GM12874 (cell line): Measurements from ENCODE around the gene LILRB3.
"Not testable (repeated sequence)": the region's sequence is repeated elsewhere in the genome, so short reads cannot be mapped to it uniquely, and the experiment has no call there.

Experiments used
- TF ChIP-seq, protein P1 (sequence below): IDR thresholded peaks from 2 replicates; pipeline ENCODE4 v1.5.1; 2011; ENCODE audit warnings: low read depth, mild to moderate bottlenecking, control low read depth, low read length, moderate library complexity; ENCODE audit not compliant: insufficient read depth

LILRB3 gene

DNA sequence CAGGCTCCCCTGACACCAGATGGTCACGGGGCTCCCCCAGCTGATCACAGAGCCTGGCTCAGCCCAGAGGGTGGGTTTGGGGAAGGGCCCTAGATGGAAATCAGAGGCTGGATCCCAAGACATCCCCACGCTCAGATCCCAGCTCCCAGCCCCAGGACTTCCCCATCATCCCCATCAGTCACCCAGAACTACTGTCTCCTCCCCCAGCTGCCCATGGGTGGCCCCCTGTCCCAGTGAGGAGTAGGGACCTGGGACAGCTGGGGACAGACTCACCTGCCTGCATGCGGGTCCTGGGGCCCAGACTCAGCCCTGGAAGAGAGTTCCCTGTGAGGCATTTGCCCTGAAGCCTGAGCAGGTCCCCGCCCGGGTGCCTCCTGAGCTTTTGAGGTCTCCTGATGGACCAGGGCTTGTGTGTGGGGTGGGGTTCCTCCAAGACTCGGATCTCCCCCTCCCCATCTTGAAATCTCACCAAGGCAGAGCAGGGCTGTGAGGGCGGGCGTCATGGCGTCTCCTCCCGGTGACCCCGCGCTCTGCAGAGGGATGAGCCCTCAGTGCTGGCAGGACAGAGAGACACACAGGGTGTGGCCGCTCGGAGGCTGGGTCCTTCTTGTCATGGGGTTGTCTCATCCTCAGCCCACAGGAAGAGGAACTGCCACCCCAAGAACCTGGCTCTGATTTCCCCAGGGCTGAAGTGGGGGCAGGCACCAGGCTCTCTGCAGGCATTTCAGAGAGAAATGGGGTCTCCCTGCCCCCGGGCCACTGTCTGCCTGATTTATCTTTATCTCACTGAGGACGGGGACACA, at the start of gene LILRB3:
LILRB3 (minus strand) TSS at position 534 of the 803 bp plus-strand sequence; CDS start at position 503, 31 bp downstream.
- TF ChIP-seq, protein P1, sequence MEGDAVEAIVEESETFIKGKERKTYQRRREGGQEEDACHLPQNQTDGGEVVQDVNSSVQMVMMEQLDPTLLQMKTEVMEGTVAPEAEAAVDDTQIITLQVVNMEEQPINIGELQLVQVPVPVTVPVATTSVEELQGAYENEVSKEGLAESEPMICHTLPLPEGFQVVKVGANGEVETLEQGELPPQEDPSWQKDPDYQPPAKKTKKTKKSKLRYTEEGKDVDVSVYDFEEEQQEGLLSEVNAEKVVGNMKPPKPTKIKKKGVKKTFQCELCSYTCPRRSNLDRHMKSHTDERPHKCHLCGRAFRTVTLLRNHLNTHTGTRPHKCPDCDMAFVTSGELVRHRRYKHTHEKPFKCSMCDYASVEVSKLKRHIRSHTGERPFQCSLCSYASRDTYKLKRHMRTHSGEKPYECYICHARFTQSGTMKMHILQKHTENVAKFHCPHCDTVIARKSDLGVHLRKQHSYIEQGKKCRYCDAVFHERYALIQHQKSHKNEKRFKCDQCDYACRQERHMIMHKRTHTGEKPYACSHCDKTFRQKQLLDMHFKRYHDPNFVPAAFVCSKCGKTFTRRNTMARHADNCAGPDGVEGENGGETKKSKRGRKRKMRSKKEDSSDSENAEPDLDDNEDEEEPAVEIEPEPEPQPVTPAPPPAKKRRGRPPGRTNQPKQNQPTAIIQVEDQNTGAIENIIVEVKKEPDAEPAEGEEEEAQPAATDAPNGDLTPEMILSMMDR, result not testable (repeated sequence)

DNA sequence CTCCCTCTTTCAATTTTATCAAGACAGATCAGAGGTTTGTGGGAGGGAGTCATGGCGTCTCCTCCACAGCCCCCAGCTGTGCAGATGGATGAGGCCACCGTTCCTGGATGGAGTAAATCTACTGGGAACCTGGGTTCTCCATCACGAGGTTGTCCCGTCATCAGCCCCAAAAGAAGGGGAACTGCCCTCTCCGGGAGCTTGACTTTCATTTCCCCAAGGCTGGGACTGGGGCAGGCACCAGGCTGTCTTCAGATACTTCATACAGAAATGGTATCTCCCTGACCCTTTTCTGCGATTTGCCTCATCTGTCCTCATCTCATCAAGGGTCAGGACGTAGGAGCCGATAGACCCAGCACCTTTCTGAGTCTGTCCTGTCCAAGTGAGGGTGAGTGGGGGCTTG, 48.3 kb upstream of the LILRB3 start:
- TF ChIP-seq, protein P1, result no peak

DNA sequence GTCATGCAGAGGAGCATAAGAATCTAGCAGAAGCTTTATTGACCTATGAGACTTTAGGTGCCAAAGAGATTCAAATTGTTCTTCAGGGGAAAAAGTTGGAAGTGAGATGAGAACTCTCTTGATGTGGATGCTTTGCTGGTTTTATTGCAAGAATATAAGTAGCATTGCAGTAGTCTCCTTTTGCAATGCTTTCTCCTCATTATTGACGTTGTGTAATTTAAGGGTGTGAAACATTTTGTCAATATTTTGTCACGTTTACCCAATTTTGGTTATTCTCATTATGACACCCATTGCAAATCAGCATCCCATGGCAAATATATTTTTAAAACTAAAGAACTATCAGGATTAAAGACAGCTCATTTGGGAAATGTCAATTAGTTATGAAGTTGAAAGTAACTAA, 46.1 kb upstream of the LILRB3 start:
- TF ChIP-seq, protein P1, result no peak

DNA sequence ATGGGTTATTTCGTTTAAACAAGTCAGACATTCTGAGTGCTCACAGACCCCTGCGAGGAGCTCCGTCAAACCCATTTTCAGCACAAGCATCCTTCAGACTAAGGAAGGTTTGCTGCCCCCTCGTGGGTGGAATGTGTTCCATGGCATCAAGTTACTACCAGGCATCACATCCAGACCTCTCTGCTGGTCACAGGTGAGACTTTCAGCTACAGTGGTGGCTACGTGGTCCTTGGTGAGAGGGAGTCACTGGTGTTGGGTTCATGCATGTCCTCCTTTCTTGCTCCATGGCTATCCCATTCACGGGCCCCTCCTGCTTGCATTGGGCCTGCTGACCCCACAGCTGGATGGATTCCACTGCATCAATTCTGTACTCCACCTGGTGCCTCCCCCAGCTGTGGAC, 43.3 kb upstream of the LILRB3 start:
- TF ChIP-seq, protein P1, result peak; percentile 83

DNA sequence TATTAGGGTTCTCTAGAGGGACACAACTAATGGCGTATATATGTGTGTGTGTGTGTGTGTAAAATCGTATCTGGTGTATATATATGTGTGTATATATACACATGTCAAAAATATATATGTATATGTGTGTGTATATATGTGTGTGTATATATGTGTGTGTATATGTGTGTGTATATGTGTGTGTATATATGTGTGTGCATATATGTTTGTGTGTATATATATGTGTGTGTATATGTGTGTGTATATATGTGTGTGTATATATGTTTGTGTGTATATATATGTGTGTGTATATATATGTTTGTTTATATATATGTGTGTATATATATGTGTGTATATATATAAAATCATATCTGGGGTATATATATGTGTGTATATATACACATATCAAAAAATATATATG, 39.7 kb upstream of the LILRB3 start:
- TF ChIP-seq, protein P1, result no peak

DNA sequence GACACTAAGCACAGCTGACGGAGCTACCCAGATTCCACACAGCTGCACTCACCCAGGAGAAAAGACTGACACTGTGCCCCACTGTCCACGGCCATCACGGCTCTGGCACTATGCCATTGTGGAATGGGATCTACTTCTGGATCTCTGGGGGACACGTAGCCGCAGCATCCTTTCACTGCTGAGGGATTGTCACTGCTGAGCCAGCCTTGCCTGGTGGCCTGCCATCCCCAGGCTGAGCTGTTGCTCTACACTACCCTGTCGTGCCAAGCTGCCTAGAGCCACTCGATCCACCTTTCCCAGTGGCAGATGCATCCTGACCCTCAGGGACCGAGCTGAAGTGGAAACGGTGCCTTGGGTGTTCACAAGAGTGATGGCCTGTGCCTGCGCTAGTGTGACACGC, 39.3 kb upstream of the LILRB3 start:
- TF ChIP-seq, protein P1, result no peak

DNA sequence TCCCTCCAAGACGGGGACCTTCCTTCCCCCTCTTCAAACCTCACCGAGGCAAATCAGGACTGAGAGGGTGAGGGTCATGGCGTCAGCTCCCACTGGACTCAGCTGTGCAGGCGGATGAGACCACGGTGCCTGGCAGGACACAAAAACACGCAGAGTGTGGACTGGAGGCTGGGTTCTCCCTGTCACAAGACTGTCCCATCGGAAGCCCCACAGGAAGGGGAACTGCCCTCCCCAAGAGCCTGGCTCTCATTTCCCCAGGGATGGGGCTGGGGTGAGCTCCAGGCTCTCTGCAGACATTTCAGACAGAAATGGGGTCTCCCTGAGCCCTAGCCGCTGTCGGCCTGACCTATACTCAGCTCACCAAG, 34.3 kb upstream of the LILRB3 start, which contains the start of gene LILRB5:
LILRB5 (minus strand) TSS at position 158 of the 365 bp plus-strand sequence; CDS start at position 78, 80 bp downstream.
- TF ChIP-seq, protein P1, result no peak
